OCI-M1 (cell line): Measurements from ENCODE around the gene DPP10.
"Not testable (repeated sequence)": the region's sequence is repeated elsewhere in the genome, so short reads cannot be mapped to it uniquely, and the experiment has no call there.

ENCODE experiments used
- DNase-seq: peaks from one replicate; lab custom pipeline; 2025; lab: John Stamatoyannopoulos, UW

DPP10 gene

GRCh38 chr2:114442510-114442909 is at the start of gene DPP10:
TSS of gene DPP10 (plus strand) at chr2:114442641.
- DNase-seq, result peak; percentile 38

GRCh38 chr2:114400890-114401289 is 41.6 kb upstream of the DPP10 start:
- DNase-seq, result peak; percentile 54

GRCh38 chr2:114405247-114406116 is 37.0 kb upstream of the DPP10 start:
- no peak for DNase-seq

- no peak for DNase-seq
Observed at GRCh38 chr2:114406347-114406746, 36.1 kb upstream of the DPP10 start.

- not testable (repeated sequence) for DNase-seq
Observed at GRCh38 chr2:114407353-114407752, 35.1 kb upstream of the DPP10 start.

GRCh38 chr2:114421781-114422180 is 20.7 kb upstream of the DPP10 start:
- DNase-seq, result no peak

GRCh38 chr2:114424699-114425098 is 17.7 kb upstream of the DPP10 start:
- no peak for DNase-seq

- no peak for DNase-seq
Observed at GRCh38 chr2:114426756-114427155, 15.7 kb upstream of the DPP10 start.

GRCh38 chr2:114436329-114436728 is 6.1 kb upstream of the DPP10 start:
- no peak for DNase-seq

GRCh38 chr2:114446571-114446970 is 4.1 kb downstream of the DPP10 start:
- no peak for DNase-seq

GRCh38 chr2:114450639-114451038 is 8.2 kb downstream of the DPP10 start:
- no peak for DNase-seq

GRCh38 chr2:114456566-114456965 is 14.1 kb downstream of the DPP10 start:
- DNase-seq, result no peak

- no peak for DNase-seq
Observed at GRCh38 chr2:114457956-114458355, 15.5 kb downstream of the DPP10 start.

GRCh38 chr2:114461116-114461515 is 18.7 kb downstream of the DPP10 start:
- DNase-seq, result no peak

GRCh38 chr2:114464961-114465706 is 22.7 kb downstream of the DPP10 start:
- no peak for DNase-seq

GRCh38 chr2:114468343-114468742 is 25.9 kb downstream of the DPP10 start:
- DNase-seq, result no peak

GRCh38 chr2:114472246-114472645 is 29.8 kb downstream of the DPP10 start:
- no peak for DNase-seq

GRCh38 chr2:114472726-114473125 is 30.3 kb downstream of the DPP10 start:
- no peak for DNase-seq

GRCh38 chr2:114488841-114489530 is 46.5 kb downstream of the DPP10 start:
- DNase-seq, result no peak

- no peak for DNase-seq
Observed at GRCh38 chr2:114495046-114495445, 52.6 kb downstream of the DPP10 start.

- no peak for DNase-seq
Observed at GRCh38 chr2:114496959-114497358, 54.5 kb downstream of the DPP10 start.

GRCh38 chr2:114499101-114499500 is 56.7 kb downstream of the DPP10 start:
- DNase-seq, result no peak

- no peak for DNase-seq
Observed at GRCh38 chr2:114507744-114508143, 65.3 kb downstream of the DPP10 start.
